ENCODE results near the gene LRRC1. TPM values are rescaled to one million over a fixed set of nuclear protein-coding genes. Genes with fewer than 3 reads are reported as not detected.
A peak's percentile ranks its signal among the peaks of the same experiment; 100 is the strongest.

LRRC1 gene
- total RNA-seq, 1 donor, result 18.6 TPM

DNA sequence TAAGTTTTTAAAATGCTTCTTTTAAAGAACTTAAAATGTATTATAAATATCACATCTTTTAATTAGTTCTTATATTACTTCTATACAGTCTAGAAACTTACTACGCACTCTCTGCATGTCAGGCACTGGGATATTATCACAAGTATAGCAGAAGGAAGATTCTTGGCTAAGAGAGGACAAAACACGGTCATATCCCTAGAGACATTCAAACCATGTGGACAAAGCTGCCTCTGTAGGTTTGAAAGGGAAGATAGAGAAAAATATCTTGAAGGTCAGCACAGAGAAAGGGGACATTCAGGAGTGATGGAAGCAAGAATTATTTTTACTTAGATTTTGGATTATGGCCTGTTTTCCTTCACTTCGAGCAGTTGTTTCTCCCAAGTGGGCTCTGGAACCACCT lies 64.1 kb downstream of the LRRC1 start:
- TF ChIP-seq, protein P1, sequence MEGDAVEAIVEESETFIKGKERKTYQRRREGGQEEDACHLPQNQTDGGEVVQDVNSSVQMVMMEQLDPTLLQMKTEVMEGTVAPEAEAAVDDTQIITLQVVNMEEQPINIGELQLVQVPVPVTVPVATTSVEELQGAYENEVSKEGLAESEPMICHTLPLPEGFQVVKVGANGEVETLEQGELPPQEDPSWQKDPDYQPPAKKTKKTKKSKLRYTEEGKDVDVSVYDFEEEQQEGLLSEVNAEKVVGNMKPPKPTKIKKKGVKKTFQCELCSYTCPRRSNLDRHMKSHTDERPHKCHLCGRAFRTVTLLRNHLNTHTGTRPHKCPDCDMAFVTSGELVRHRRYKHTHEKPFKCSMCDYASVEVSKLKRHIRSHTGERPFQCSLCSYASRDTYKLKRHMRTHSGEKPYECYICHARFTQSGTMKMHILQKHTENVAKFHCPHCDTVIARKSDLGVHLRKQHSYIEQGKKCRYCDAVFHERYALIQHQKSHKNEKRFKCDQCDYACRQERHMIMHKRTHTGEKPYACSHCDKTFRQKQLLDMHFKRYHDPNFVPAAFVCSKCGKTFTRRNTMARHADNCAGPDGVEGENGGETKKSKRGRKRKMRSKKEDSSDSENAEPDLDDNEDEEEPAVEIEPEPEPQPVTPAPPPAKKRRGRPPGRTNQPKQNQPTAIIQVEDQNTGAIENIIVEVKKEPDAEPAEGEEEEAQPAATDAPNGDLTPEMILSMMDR (IDR thresholded peaks at IDR 0.05; ENCODE audit: insufficient read depth, low read depth, low read length), result no peak
- no peak overlapping the region for H3K4me3 ChIP-seq (ENCODE audit: low read depth, low read length)
- DNase-seq (ENCODE audit: low read depth), result no peak

DNA sequence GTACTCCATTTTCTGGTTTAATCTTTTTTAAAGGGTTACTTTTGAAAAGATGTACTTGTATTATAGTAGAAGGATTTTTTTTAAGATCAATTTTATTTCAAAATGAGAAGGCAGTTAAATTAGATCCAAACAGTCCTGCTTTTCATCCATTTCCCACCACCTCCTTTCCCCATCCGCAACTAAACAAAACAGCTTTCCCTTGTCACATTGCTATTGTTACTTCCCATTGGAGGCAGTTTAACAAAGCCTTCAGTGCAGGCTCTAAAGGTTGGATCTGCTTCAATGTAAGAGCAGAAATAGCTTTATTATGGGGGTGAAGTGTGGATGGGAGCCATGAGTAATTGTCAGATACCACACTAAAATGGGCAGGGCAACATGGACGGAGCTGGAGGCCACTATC lies 65.7 kb downstream of the LRRC1 start:
- no peak overlapping the region for H3K4me3 ChIP-seq (ENCODE audit: low read depth, low read length)
- TF ChIP-seq, protein P1 (IDR thresholded peaks at IDR 0.05; ENCODE audit: insufficient read depth, low read depth, low read length), result no peak
- DNase-seq (ENCODE audit: low read depth), result no peak

DNA sequence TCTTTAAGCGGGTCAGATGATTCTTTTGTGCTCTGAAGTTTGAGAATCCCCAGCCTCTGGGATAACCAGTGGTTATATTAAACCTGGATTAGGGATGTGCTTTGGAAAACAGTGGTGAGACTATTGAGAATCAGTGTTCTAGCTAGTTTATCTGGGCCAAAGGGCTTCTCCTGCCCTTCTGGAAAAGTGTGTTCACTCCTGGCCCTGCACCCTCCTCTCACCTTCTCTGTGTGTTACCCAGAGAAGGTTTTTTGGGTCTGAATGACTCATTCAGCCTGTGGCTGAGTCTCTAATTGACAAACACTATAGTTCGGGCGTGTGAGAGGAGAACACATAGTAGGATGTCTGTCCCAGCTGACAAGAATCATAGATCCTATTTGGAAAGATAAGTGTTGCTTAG lies 66.7 kb downstream of the LRRC1 start:
- TF ChIP-seq, protein P1 (IDR thresholded peaks at IDR 0.05; ENCODE audit: insufficient read depth, low read depth, low read length), result no peak
- DNase-seq (ENCODE audit: low read depth), result no peak
- no peak overlapping the region for H3K4me3 ChIP-seq (ENCODE audit: low read depth, low read length)

DNA sequence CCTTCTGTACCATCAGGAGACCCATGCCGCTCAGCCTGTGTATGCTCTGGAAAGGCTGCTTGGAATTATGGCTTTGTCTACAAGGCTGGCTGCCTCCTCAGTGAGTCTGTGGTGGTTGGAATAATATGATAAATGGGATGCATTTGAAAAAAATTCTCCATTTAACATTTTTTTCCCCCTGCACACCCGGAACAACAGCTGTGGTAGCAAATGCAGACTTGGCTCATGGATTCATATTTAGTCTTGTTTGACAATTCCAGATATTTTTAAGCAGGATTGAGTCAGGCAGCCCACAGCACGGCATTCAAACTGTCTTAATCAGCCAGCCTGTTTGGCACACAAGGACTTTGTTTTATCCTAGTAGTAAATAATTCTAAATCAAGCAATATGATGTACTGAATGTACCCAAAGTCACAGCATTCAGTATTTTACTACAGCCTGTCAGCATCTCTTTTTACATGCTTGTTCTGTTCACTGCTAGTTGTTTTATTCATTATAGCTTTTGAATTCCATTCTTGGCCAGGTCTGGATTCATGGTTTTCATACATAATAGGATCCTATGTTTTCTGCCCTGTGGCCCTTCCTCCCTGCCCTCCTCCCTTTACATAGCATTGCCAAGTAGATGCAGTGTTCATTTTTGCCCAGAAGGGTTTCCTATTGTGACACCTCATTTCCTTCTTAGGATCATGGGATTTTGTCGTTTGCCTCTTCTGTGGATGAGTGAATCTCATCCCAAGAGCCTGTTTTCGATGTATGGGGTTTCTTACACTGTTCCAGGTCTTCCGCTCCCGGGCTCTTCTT lies 68.1 kb downstream of the LRRC1 start:
- no peak overlapping the region for H3K4me3 ChIP-seq (ENCODE audit: low read depth, low read length)
- TF ChIP-seq, protein P1 (IDR thresholded peaks at IDR 0.05; ENCODE audit: insufficient read depth, low read depth, low read length), result no peak
- peak; percentile 52 for DNase-seq (ENCODE audit: low read depth)

- DNase-seq (ENCODE audit: low read depth), result no peak
- no peak overlapping the region for H3K4me3 ChIP-seq (ENCODE audit: low read depth, low read length)
- TF ChIP-seq, protein P1 (IDR thresholded peaks at IDR 0.05; ENCODE audit: insufficient read depth, low read depth, low read length), result no peak
Observed at GRCh38 chr6:53864781-53865180, 70.0 kb downstream of the LRRC1 start.

DNA sequence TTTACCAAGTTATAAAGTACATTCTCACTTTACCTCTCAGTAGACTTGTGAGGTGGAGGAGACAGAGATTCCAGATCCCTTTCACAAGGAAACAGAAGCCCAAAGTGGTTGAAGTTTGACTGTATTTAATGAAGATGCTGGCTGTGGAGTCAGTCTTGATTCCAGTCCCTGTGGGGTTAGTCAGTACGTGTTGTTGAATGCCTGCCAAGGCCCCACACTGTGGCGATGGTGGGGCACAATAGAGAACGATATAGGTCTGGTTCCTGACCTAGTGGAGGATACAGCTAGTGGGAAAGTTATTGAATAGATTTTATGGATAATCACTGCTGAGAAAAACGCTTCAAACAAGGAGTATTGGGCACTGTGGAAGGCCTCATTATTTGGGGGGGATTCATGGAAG lies 71.4 kb downstream of the LRRC1 start:
- TF ChIP-seq, protein P1 (IDR thresholded peaks at IDR 0.05; ENCODE audit: insufficient read depth, low read depth, low read length), result no peak
- no peak overlapping the region for H3K4me3 ChIP-seq (ENCODE audit: low read depth, low read length)
- DNase-seq (ENCODE audit: low read depth), result no peak

GRCh38 chr6:53868626-53869025 lies 73.8 kb downstream of the LRRC1 start:
- DNase-seq (ENCODE audit: low read depth), result no peak
- H3K4me3 ChIP-seq (ENCODE audit: low read depth, low read length), result no peak overlapping the region
- TF ChIP-seq, protein P1 (IDR thresholded peaks at IDR 0.05; ENCODE audit: insufficient read depth, low read depth, low read length), result no peak
